NB4 (cell line): ENCODE measurements around the gene TRABD2B.

ENCODE experiments used
- POLR2A ChIP-seq: IDR thresholded peaks from 2 replicates; pipeline ENCODE4 v1.6.1; 2011; ENCODE audit warnings: mild to moderate bottlenecking; ENCODE audit not compliant: insufficient read length; ENCODE audit errors: extremely low read depth
- TF ChIP-seq, protein P1 (sequence below): IDR thresholded peaks from one replicate; pipeline ENCODE4 v1.5.1; 2012; ENCODE audit warnings: low read depth, low read length

DNA sequence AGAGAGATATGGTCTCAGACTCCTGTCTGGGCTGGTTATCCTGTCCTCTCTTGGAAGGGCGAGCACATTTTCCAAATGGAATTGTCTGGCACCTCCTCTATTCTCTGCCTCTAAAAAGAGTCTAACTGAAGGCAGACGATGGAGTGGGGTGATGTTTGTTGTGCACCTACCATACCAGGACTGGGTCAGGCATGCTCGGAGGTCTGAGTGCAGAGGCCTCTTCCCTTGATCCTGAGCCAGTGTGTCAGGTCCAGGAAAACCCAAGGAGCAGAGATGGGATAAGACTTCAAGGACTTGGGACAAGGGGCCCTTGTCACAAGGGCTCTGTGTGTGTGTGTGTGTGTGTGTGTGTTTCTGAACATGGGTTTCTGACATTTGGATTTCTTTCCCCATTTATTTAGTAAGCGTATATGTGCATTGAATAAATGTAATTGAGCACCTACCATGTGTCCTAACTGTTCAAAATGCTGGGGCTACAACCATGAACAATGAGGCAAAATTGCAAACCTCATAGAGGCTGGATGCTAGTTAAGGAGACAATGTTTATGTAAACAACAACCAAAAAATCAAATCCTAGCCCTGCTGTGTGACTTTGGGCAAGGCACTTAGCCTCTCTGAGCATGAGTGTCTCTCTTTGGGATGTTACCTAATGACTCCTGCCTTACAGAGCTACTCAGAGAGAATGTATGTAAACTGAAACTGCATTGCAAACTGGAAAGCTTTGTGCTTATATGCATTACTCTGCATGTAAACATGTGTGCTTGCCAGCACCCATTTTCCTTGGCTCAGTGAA lies 283.0 kb downstream of the TRABD2B start:
- TF ChIP-seq, protein P1, sequence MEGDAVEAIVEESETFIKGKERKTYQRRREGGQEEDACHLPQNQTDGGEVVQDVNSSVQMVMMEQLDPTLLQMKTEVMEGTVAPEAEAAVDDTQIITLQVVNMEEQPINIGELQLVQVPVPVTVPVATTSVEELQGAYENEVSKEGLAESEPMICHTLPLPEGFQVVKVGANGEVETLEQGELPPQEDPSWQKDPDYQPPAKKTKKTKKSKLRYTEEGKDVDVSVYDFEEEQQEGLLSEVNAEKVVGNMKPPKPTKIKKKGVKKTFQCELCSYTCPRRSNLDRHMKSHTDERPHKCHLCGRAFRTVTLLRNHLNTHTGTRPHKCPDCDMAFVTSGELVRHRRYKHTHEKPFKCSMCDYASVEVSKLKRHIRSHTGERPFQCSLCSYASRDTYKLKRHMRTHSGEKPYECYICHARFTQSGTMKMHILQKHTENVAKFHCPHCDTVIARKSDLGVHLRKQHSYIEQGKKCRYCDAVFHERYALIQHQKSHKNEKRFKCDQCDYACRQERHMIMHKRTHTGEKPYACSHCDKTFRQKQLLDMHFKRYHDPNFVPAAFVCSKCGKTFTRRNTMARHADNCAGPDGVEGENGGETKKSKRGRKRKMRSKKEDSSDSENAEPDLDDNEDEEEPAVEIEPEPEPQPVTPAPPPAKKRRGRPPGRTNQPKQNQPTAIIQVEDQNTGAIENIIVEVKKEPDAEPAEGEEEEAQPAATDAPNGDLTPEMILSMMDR, result no peak
- no peak for TF ChIP-seq POLR2A
